DND-41 (cell line): Measurements from ENCODE around the gene PCNX1.

Experiments
- ATAC-seq: fragments of 200-7000 bp; cut with Tn5 transposase; 3 replicates; pipeline ENCODE4 v1.9.1; 2021; ENCODE audit warnings: low read depth; ENCODE audit not compliant: insufficient read depth
- DNase-seq: peaks from one replicate; pipeline ENCODE4 v3.0.0-alpha.2; 2020
- H2AFZ ChIP-seq: 2 replicates; pipeline ENCODE4 v1.6.0; 2012; ENCODE audit warnings: low read depth, low read length
- H3K27ac ChIP-seq: 2 replicates; pipeline ENCODE4 v1.5.1; 2012; ENCODE audit warnings: low read length, inconsistent platforms
- H3K27me3 ChIP-seq: fragments of 200-600 bp; sonication (generic); 2 replicates; pipeline ENCODE4 v1.6.0; 2012; ENCODE audit warnings: low read length, mild to moderate bottlenecking, inconsistent platforms; ENCODE audit not compliant: insufficient read depth, poor library complexity
- H3K36me3 ChIP-seq: 2 replicates; pipeline ENCODE4 v1.5.1; 2012; ENCODE audit warnings: low read length, inconsistent platforms; ENCODE audit not compliant: insufficient read depth
- H3K4me1 ChIP-seq: 2 replicates; pipeline ENCODE4 v1.5.1; 2012; ENCODE audit warnings: mild to moderate bottlenecking, low read length; ENCODE audit not compliant: insufficient read depth
- H3K4me2 ChIP-seq: 2 replicates; pipeline ENCODE4 v1.6.0; 2012; ENCODE audit warnings: mild to moderate bottlenecking, moderate library complexity, low read length, inconsistent platforms; ENCODE audit not compliant: insufficient read depth
- H3K4me3 ChIP-seq, 2 experiments: fragments of 200-600 bp in 1 of 2; shearing (Covaris generic) in 1 of 2; 2 replicates each; pipeline ENCODE4 v1.5.1; 2012 to 2016; ENCODE audit warnings: inconsistent platforms in 2 of 2, low read length in 2 of 2, mild to moderate bottlenecking in 2 of 2, low read depth in 1 of 2, moderate library complexity in 1 of 2
- H3K79me2 ChIP-seq: 2 replicates; pipeline ENCODE4 v1.6.0; 2012; ENCODE audit warnings: low read length, inconsistent platforms; ENCODE audit not compliant: insufficient read depth
- H3K9ac ChIP-seq: 2 replicates; pipeline ENCODE4 v1.6.0; 2012; ENCODE audit warnings: low read depth, mild to moderate bottlenecking, inconsistent platforms, low read length, moderate library complexity
- H3K9me3 ChIP-seq: 2 replicates; pipeline ENCODE4 v1.5.1; 2012; ENCODE audit warnings: low read length, moderate library complexity, mild to moderate bottlenecking, inconsistent platforms; ENCODE audit not compliant: insufficient read depth, severe bottlenecking
- H4K20me1 ChIP-seq: 2 replicates; pipeline ENCODE4 v1.6.0; 2012; ENCODE audit warnings: low read length; ENCODE audit not compliant: insufficient read depth
- CTCF ChIP-seq: IDR thresholded peaks from 2 replicates; pipeline ENCODE4 v1.5.1; 2012; ENCODE audit warnings: borderline replicate concordance, low read length, moderate library complexity, mild to moderate bottlenecking; ENCODE audit not compliant: poor library complexity, severe bottlenecking; ENCODE audit errors: extremely low read depth
- EZH2 ChIP-seq: IDR thresholded peaks from 3 replicates; pipeline ENCODE4 v1.6.1; 2012; ENCODE audit warnings: borderline replicate concordance, low read depth, mild to moderate bottlenecking, moderate library complexity, low read length, inconsistent platforms; ENCODE audit not compliant: severe bottlenecking

Gene PCNX1

GRCh38 chr14:70881549-70882177, 25.6 kb upstream of the PCNX1 start:
- DNase-seq = no peak
- TF ChIP-seq EZH2 = no peak
- no peak for TF ChIP-seq CTCF

GRCh38 chr14:70882776-70883492, 24.3 kb upstream of the PCNX1 start:
- H3K9me3 ChIP-seq = no peaks in the 10 kb centered on the region
- no peaks in the 10 kb centered on the region for H3K27me3 ChIP-seq
- TF ChIP-seq CTCF = no peak
- no peak overlapping the region for H3K4me2 ChIP-seq
- H3K27ac ChIP-seq = no peak overlapping the region
- no peaks in the 10 kb centered on the region for H4K20me1 ChIP-seq
- DNase-seq (no peak), ATAC-seq (no peak)
- H3K79me2 ChIP-seq = no peaks in the 10 kb centered on the region
- H3K4me3 ChIP-seq = no peak overlapping the region
- H3K36me3 ChIP-seq = no peaks in the 10 kb centered on the region
- H3K9ac ChIP-seq = no peak overlapping the region
- H2AFZ ChIP-seq = no peak overlapping the region
- H3K4me1 ChIP-seq = peaks cover 26% of the 10 kb centered on the region

More at GRCh38 chr14:70881549-70882177, 25.6 kb upstream of the PCNX1 start:
- Histone ChIP-seq H3K9me3 (no peaks in the 10 kb centered on the region), H3K27me3 (no peaks in the 10 kb centered on the region), H3K27ac (no peak overlapping the region), H3K4me3 (no peak overlapping the region), H3K4me2 (no peak overlapping the region), H2AFZ (no peak overlapping the region), H3K36me3 (no peaks in the 10 kb centered on the region), H3K9ac (no peak overlapping the region), H3K79me2 (no peaks in the 10 kb centered on the region), H4K20me1 (no peaks in the 10 kb centered on the region), H3K4me1 (peaks cover 14% of the 10 kb centered on the region)
- ATAC-seq = no peak

DNA sequence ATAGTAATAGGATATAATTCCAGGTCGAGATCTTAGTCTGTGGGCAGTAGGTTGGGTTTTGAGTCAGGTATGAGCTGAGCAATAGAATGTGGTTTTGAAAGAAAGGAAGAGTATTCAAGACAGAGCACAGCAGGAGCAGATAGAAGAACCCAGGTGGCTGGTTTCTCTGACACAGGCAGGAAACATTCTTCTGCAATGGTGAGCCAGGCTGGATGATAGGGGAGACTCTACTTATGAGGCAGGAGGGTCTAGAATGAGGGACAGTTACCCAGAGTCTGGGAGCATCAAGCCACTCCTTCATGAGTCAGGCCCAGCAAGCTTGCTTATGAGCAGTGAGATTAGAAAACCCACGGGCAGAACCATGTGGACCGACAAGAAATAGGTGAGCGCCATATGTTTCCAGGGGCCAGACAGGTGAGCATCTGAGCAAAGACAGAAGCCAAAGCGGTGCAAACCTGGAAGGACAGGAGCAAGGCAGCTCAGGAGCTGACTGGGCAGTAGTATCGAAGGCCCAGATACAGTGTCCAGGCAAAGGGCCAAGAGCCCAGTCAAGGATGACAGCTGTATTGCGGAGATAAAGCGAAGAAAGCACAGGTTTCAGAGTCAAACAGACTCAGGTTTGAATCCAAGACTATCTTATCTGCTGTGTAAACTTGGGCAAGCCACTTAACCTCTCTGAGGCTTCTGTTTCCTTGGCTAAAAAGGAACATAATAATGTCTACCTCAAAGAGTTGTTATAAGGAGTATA, 22.5 kb upstream of the PCNX1 start:
- peaks cover 38% of the 10 kb centered on the region for H3K4me1 ChIP-seq
- no peak overlapping the region for H3K4me3 ChIP-seq
- no peak overlapping the region for H3K27ac ChIP-seq
- ATAC-seq = no peak
- no peaks in the 10 kb centered on the region for H4K20me1 ChIP-seq
- no peaks in the 10 kb centered on the region for H3K79me2 ChIP-seq
- no peaks in the 10 kb centered on the region for H3K9me3 ChIP-seq
- no peak overlapping the region for H2AFZ ChIP-seq
- TF ChIP-seq EZH2 (no peak), CTCF (no peak)
- H3K27me3 ChIP-seq = no peaks in the 10 kb centered on the region
- DNase-seq = no peak
- no peak overlapping the region for H3K4me2 ChIP-seq
- H3K9ac ChIP-seq = no peak overlapping the region
- no peaks in the 10 kb centered on the region for H3K36me3 ChIP-seq
